H1 (cell line): ENCODE data around the gene DAGLA. TPM values are rescaled to one million over a fixed set of nuclear protein-coding genes. Genes with fewer than 3 reads are reported as not detected.
A peak's percentile ranks its signal among the peaks of the same experiment; 100 is the strongest.

Experiments used
- CTCF ChIA-PET: fragments of 300-600 bp; sonication (Branson Sonifier 250); formaldehyde crosslinking; loops from one replicate; lab custom pipeline; 2021; ENCODE audit not compliant: partially characterized antibody; lab: Charles Lee
- POLR2A ChIA-PET: fragments of 300-600 bp; sonication (Branson Sonifier 250); formaldehyde crosslinking; loops from one replicate; lab custom pipeline; 2021; ENCODE audit warnings: inconsistent platforms; ENCODE audit not compliant: partially characterized antibody; lab: Charles Lee
- DNase-seq, 2 experiments: peaks; one replicate each; pipeline versions ENCODE4 v3.0.0 to v3.0.0-alpha.2; 2010 to 2022; ENCODE audit warnings: low spot score in 2 of 2, low read depth in 1 of 2, mixed read lengths in 1 of 2
- FAIRE-seq: peaks from 2 replicates; lab custom pipeline; 2011; peaks lifted over from hg19 to GRCh38; lab: Jason Lieb, UNC
- H2AFZ ChIP-seq: 2 replicates; pipeline ENCODE4 v1.8.1; 2012; ENCODE audit warnings: low read length, inconsistent platforms
- H2AK5ac ChIP-seq: 2 replicates; pipeline ENCODE4 v1.6.1; 2013; ENCODE audit warnings: low read depth, low read length
- H2BK120ac ChIP-seq: replicated peaks from 2 replicates; pipeline ENCODE3; 2013; ENCODE audit warnings: low read depth, low read length, inconsistent platforms
- H2BK12ac ChIP-seq: 2 replicates; pipeline ENCODE4 v1.6.1; 2013; ENCODE audit warnings: low read depth, low read length
- H2BK15ac ChIP-seq: 2 replicates; pipeline ENCODE4 v1.6.1; 2013; ENCODE audit warnings: low read length
- H2BK20ac ChIP-seq: 2 replicates; pipeline ENCODE4 v1.6.1; 2013; ENCODE audit warnings: low read length
- H2BK5ac ChIP-seq: 2 replicates; pipeline ENCODE4 v1.6.1; 2013; ENCODE audit warnings: low read depth, low read length
- H3K14ac ChIP-seq: 2 replicates; pipeline ENCODE4 v1.6.1; 2013; ENCODE audit warnings: inconsistent platforms; ENCODE audit not compliant: insufficient read length
- H3K18ac ChIP-seq: 2 replicates; pipeline ENCODE4 v1.6.1; 2013; ENCODE audit warnings: low read length; ENCODE audit errors: extremely low read depth
- H3K23ac ChIP-seq: 2 replicates; pipeline ENCODE4 v1.6.1; 2013; ENCODE audit warnings: inconsistent platforms; ENCODE audit not compliant: insufficient read length
- H3K23me2 ChIP-seq: 2 replicates; pipeline ENCODE4 v1.6.1; 2013; ENCODE audit warnings: low read depth, low read length
- H3K27ac ChIP-seq: 2 replicates; pipeline ENCODE4 v1.6.1; 2011; ENCODE audit warnings: low read depth, low read length, inconsistent platforms
- H3K27me3 ChIP-seq, 4 experiments: replicated peaks in 1 of 4; 1 replicate in 1 of 4; 2 replicates in 3 of 4; pipeline versions ENCODE4 v1.6.1 to v1.8.1; 2011 to 2013; ENCODE audit warnings: low read length in 3 of 4, mild to moderate bottlenecking in 3 of 4, inconsistent platforms in 2 of 4, mixed read lengths in 2 of 4, moderate library complexity in 1 of 4; ENCODE audit not compliant: control insufficient read depth in 3 of 4, insufficient read depth in 3 of 4; ENCODE audit errors: extremely low read depth in 1 of 4
- H3K36me3 ChIP-seq, 4 experiments: 2 replicates each; pipeline versions ENCODE4 v1.6.1 to v1.8.1; 2011 to 2013; ENCODE audit warnings: mild to moderate bottlenecking in 4 of 4, low read length in 3 of 4, moderate library complexity in 2 of 4, control low read depth in 1 of 4, inconsistent platforms in 1 of 4; ENCODE audit not compliant: insufficient read depth in 4 of 4, control insufficient read depth in 2 of 4
- H3K4ac ChIP-seq: replicated peaks from 2 replicates; pipeline ENCODE3; 2013; ENCODE audit warnings: low read length, low read depth, mixed read lengths, inconsistent platforms; ENCODE audit not compliant: insufficient read length
- H3K4me1 ChIP-seq, 4 experiments: replicated peaks in 1 of 4; 1 replicate in 1 of 4; 2 replicates in 3 of 4; pipeline versions ENCODE4 v1.6.1 to v1.8.1; 2011 to 2013; ENCODE audit warnings: low read length in 3 of 4, inconsistent platforms in 2 of 4, mixed read lengths in 1 of 4; ENCODE audit not compliant: insufficient read depth in 4 of 4, control insufficient read depth in 3 of 4
- H3K4me2 ChIP-seq, 2 experiments: 2 replicates each; pipeline versions ENCODE4 v1.6.1 to v1.8.1; 2011 to 2013; ENCODE audit warnings: low read depth in 2 of 2, low read length in 2 of 2, control low read depth in 1 of 2, inconsistent platforms in 1 of 2, mild to moderate bottlenecking in 1 of 2; ENCODE audit not compliant: insufficient read depth in 1 of 2
- H3K4me3 ChIP-seq, 4 experiments: fragments of 200-600, 300-600 bp in 1 of 4; sonication (generic), shearing (Covaris generic), sonication (Bioruptor Twin) in 1 of 4; 2 replicates each; pipeline versions ENCODE4 v1.5.1 to v1.8.1; 2011 to 2016; ENCODE audit warnings: low read length in 4 of 4, low read depth in 3 of 4, control low read depth in 2 of 4, inconsistent platforms in 2 of 4, mild to moderate bottlenecking in 2 of 4, mixed read lengths in 1 of 4, moderate library complexity in 1 of 4; ENCODE audit not compliant: insufficient read depth in 2 of 4; ENCODE audit errors: extremely low read depth in 1 of 4
- H3K56ac ChIP-seq: replicated peaks from 2 replicates; pipeline ENCODE3; 2013; ENCODE audit warnings: low read depth, mild to moderate bottlenecking, mixed read lengths, low read length, inconsistent platforms; ENCODE audit not compliant: insufficient read length
- H3K79me1 ChIP-seq: 2 replicates; pipeline ENCODE4 v1.6.1; 2013; ENCODE audit warnings: low read depth, low read length, control low read depth
- H3K79me2 ChIP-seq, 2 experiments: 2 replicates each; pipeline versions ENCODE4 v1.6.1 to v1.8.1; 2012 to 2013; ENCODE audit warnings: low read length in 2 of 2, mild to moderate bottlenecking in 2 of 2, inconsistent platforms in 1 of 2; ENCODE audit not compliant: insufficient read depth in 2 of 2, control insufficient read depth in 1 of 2
- H3K9ac ChIP-seq, 4 experiments: replicated peaks in 1 of 4; 1 replicate in 1 of 4; 2 replicates in 3 of 4; pipeline versions ENCODE4 v1.6.1 to v1.8.1; 2011 to 2013; ENCODE audit warnings: low read depth in 3 of 4, low read length in 3 of 4, control low read depth in 2 of 4, mild to moderate bottlenecking in 2 of 4, moderate library complexity in 2 of 4, inconsistent platforms in 1 of 4; ENCODE audit errors: extremely low read depth in 1 of 4
- H3K9me3 ChIP-seq, 2 experiments: 2 replicates each; pipeline versions ENCODE4 v1.6.1 to v1.8.1; 2012 to 2013; ENCODE audit warnings: mild to moderate bottlenecking in 2 of 2, moderate library complexity in 2 of 2, control low read depth in 1 of 2, inconsistent platforms in 1 of 2, low read depth in 1 of 2, low read length in 1 of 2, mixed read lengths in 1 of 2; ENCODE audit not compliant: insufficient read depth in 2 of 2
- H4K20me1 ChIP-seq, 2 experiments: replicated peaks in 1 of 2; 2 replicates each; pipeline versions ENCODE3 to v1.8.1; 2011 to 2013; ENCODE audit warnings: inconsistent platforms in 2 of 2, low read length in 2 of 2, mild to moderate bottlenecking in 1 of 2; ENCODE audit not compliant: insufficient read depth in 2 of 2, control insufficient read depth in 1 of 2
- H4K5ac ChIP-seq: 2 replicates; pipeline ENCODE4 v1.6.1; 2013; ENCODE audit warnings: low read length, low read depth, mixed read lengths, inconsistent platforms; ENCODE audit not compliant: insufficient read length
- H4K8ac ChIP-seq: 2 replicates; pipeline ENCODE4 v1.8.0; 2013; ENCODE audit warnings: mild to moderate bottlenecking, moderate library complexity, low read length, inconsistent platforms; ENCODE audit not compliant: insufficient read depth; ENCODE audit errors: extremely low read depth
- H4K91ac ChIP-seq: replicated peaks from 2 replicates; pipeline ENCODE3; 2013; ENCODE audit warnings: low read length, mixed read lengths, inconsistent platforms; ENCODE audit not compliant: insufficient read length
- CBX5 ChIP-seq: fragments of 300-800, 300-1000 bp; sonication (generic); IDR thresholded peaks from 2 replicates; pipeline ENCODE4 v1.7.1; 2016; ENCODE audit warnings: antibody characterized with exemption, low read length, low read depth
- CEBPB ChIP-seq: IDR thresholded peaks from 2 replicates; pipeline ENCODE4 v1.6.1; 2012; ENCODE audit warnings: low read depth, low read length
- HDAC2 ChIP-seq, 2 experiments: fragments of 300-600 bp in 1 of 2; sonication (generic) in 1 of 2; IDR thresholded peaks; 2 replicates each; pipeline ENCODE4 v1.6.1; 2011 to 2012; ENCODE audit warnings: low read depth in 2 of 2, low read length in 2 of 2, mild to moderate bottlenecking in 2 of 2, moderate library complexity in 2 of 2, borderline replicate concordance in 1 of 2, inconsistent platforms in 1 of 2
- JUN ChIP-seq: IDR thresholded peaks from 2 replicates; pipeline ENCODE4 v1.6.1; 2011; ENCODE audit warnings: low read depth, mild to moderate bottlenecking, improper control_type of control experiment, low read length
- MAFK ChIP-seq: IDR thresholded peaks from 2 replicates; pipeline ENCODE4 v1.6.1; 2012; ENCODE audit warnings: low read depth, mild to moderate bottlenecking, improper control_type of control experiment, low read length
- NANOG ChIP-seq: IDR thresholded peaks from 2 replicates; pipeline ENCODE4 v1.6.1; 2011; ENCODE audit warnings: low read length, low read depth, mild to moderate bottlenecking, inconsistent platforms; ENCODE audit not compliant: insufficient read depth, poor library complexity, severe bottlenecking
- RNF2 ChIP-seq: fragments of 200-900, 300-1000 bp; sonication (generic); IDR thresholded peaks from 2 replicates; pipeline ENCODE4 v1.7.1; 2016; ENCODE audit warnings: borderline replicate concordance, low read depth, mild to moderate bottlenecking, antibody characterized with exemption, low read length; ENCODE audit not compliant: poor library complexity, severe bottlenecking; ENCODE audit errors: missing control alignments
- TEAD4 ChIP-seq: IDR thresholded peaks from 2 replicates; pipeline ENCODE4 v1.6.1; 2012; ENCODE audit warnings: low read depth, low read length, inconsistent platforms, mixed read lengths
- WGBS, 2 experiments: shearing (Covaris generic) in 1 of 2; methylation state at CpG; one replicate each; pipeline versions ENCODE4 v1.1.6 to v1.1.7; 2013 to 2015; ENCODE audit warnings: low lambda C conversion rate in 2 of 2, mixed read lengths in 2 of 2, inconsistent platforms in 1 of 2, low coverage in 1 of 2, missing lambda C conversion rate in 1 of 2; ENCODE audit not compliant: insufficient replicate concordance in 2 of 2, insufficient coverage in 1 of 2, insufficient read length in 1 of 2; ENCODE audit errors: extremely low coverage in 1 of 2, missing lambda C conversion rate in 1 of 2; 5-methylcytosine and 5-hydroxymethylcytosine counted together
- polyA plus RNA-seq, 7 experiments: library from polyadenylated mRNA; depleted of rRNA in 3 of 7; stranded (reverse) in 5 of 7; unstranded in 2 of 7; fragments of >200 nt in 5 of 7; fragments of 200-250 nt in 2 of 7; gene quantifications; 1 replicate in 5 of 7; 2 replicates in 1 of 7; 4 replicates in 1 of 7; pipeline versions ENCODE4 v1.2.1 to v1.2.3, GENCODE V29; 2011 to 2013; ENCODE audit warnings: missing spikeins in 2 of 7, mixed read lengths in 2 of 7
- total RNA-seq: library from RNA; stranded (reverse); fragmentation: NEBNext Ultra II Directional; extraction: Animal tissue kit (Norgen Biotek cat#: 25700); gene quantifications from 2 replicates; pipeline ENCODE4 v1.2.1, GENCODE V29; 2021
- TF ChIP-seq, protein P1 (sequence below): IDR thresholded peaks from 2 replicates; pipeline ENCODE4 v1.6.1; 2012; ENCODE audit warnings: inconsistent platforms
- TF ChIP-seq, protein P2 (sequence below): IDR thresholded peaks from 2 replicates; pipeline ENCODE4 v1.6.1; 2012; ENCODE audit warnings: inconsistent platforms

Gene DAGLA
- total and polyA plus RNA-seq, 2 of the 8 experiments (the other 6 are each of a cell fraction or from before 2014, with no cell fraction given) = 3.6 to 6.6 TPM

DNA sequence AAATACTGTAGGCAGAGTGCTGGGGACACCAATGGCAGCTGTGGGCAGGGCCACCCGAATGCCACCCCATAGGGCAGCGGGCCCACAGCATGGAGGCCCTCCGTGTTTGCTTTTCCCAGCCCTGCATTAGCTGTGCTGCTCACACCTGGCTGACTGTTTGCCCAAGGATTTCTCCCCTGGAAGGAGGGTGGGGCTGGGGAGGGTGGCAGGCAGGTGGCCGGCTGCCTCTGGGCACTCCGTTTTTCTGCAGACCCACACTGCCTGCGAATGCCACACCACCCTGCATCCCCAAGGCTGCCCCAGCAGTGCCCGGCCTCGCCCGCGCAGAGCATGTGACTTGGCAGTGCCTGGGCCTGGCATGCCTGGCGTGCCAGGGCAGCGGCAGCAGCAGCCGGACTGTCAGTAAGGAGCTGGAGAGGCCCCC is 19.6 kb downstream of the DAGLA start:
- Histone ChIP-seq H3K23me2 (peaks cover 2% of the 10 kb centered on the region; the same call in 1 of the 2 replicates), H3K79me1 (no peaks in the 10 kb centered on the region), H3K18ac (no peak overlapping the region), H3K79me2 (no peaks in the 10 kb centered on the region), H2AK5ac (no peak overlapping the region), H3K56ac (no peak overlapping the region), H4K91ac (no peak overlapping the region), H3K4me1 (peaks cover 2 to 29% (median 18%) of the 10 kb centered on the region in 4 experiments), H4K8ac (no peak overlapping the region), H4K20me1 (no peaks in the 10 kb centered on the region), H3K36me3 (no peaks in the 10 kb centered on the region), H3K14ac (no peak overlapping the region), H3K23ac (no peak overlapping the region), H3K9ac (no peak overlapping the region), H3K27ac (no peak overlapping the region), H4K5ac (no peak overlapping the region), H2BK15ac (no peak overlapping the region), H2BK120ac (no peak overlapping the region), H2BK20ac (no peak overlapping the region), H3K27me3 (peaks cover 0 to 3% (median 1%) of the 10 kb centered on the region in 4 experiments; a peak in 1 of 7 replicates), H3K4me2 (no peak overlapping the region), H3K9me3 (no peaks in the 10 kb centered on the region), H3K4me3 (no peak overlapping the region), H2BK5ac (0 out of 2 replicates have a peak overlapping the region, but pooled peaks have one; percentile 0), H2AFZ (no peak overlapping the region), H3K4ac (no peak overlapping the region), H2BK12ac (0 out of 2 replicates have a peak overlapping the region, but pooled peaks have one; percentile 20)
- no peak for DNase-seq
- 95% methylated on average over 12 of the region's 13 CpGs; no CpG with 5 or more reads in 1 of the 2 experiments for WGBS, 2 experiments
- CTCF ChIA-PET = interaction anchor here (0.7 to 5.7 kb wide), 12 partner anchors 10 to 180 kb away, joined by 3 to 43 read pairs (median 4); no protein-coding TSS in a partner anchor
- TF ChIP-seq CEBPB (no peak), MAFK (no peak), JUN (no peak), TEAD4 (no peak), NANOG (no peak), HDAC2 (IDR thresholded peaks at IDR 0.05; ENCODE audit: borderline replicate concordance in 1 of 2, low read depth in 2 of 2, low read length in 2 of 2) (no peak), RNF2 (no peak), CBX5 (no peak)
- TF ChIP-seq, protein P1, sequence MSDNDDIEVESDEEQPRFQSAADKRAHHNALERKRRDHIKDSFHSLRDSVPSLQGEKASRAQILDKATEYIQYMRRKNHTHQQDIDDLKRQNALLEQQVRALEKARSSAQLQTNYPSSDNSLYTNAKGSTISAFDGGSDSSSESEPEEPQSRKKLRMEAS = no peak
- TF ChIP-seq, protein P2, sequence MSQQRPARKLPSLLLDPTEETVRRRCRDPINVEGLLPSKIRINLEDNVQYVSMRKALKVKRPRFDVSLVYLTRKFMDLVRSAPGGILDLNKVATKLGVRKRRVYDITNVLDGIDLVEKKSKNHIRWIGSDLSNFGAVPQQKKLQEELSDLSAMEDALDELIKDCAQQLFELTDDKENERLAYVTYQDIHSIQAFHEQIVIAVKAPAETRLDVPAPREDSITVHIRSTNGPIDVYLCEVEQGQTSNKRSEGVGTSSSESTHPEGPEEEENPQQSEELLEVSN = no peak
- POLR2A ChIA-PET = interaction anchor here (1.1 to 1.4 kb wide), 2 partner anchors 10 to 50 kb away, joined by 3 to 4 read pairs; no protein-coding TSS in a partner anchor
- no peak for FAIRE-seq
